ENCODE results near the gene RNLS.

The RNLS gene

GRCh38 chr10:88472540-88472939, 110.6 kb downstream of the RNLS start (continued):
- no peak for TF ChIP-seq RARB (CRISPR knock-in tag; IDR thresholded peaks at IDR 0.05)
- no peak for TF ChIP-seq GLIS3 (CRISPR knock-in tag; IDR thresholded peaks at IDR 0.05)
- TF ChIP-seq ESRRG (CRISPR knock-in tag; IDR thresholded peaks at IDR 0.05), result no peak
- TF ChIP-seq BACH2 (CRISPR knock-in tag; IDR thresholded peaks at IDR 0.05; ENCODE audit: borderline replicate concordance), result no peak
- TF ChIP-seq ARNTL (CRISPR knock-in tag; IDR thresholded peaks at IDR 0.05; ENCODE audit: borderline replicate concordance, low read depth), result no peak
- no peak for TF ChIP-seq TOX (CRISPR knock-in tag; IDR thresholded peaks at IDR 0.05; ENCODE audit: borderline replicate concordance)
- no peak for TF ChIP-seq CREB5 (CRISPR knock-in tag; IDR thresholded peaks at IDR 0.05; ENCODE audit: low read depth)

GRCh38 chr10:88471899-88472298, 111.2 kb downstream of the RNLS start:
- TF ChIP-seq ZFP30 (CRISPR knock-in tag; IDR thresholded peaks at IDR 0.05) (no peak), RARB (CRISPR knock-in tag; IDR thresholded peaks at IDR 0.05) (no peak), TOX (CRISPR knock-in tag; IDR thresholded peaks at IDR 0.05; ENCODE audit: borderline replicate concordance) (no peak), TCF4 (CRISPR knock-in tag; IDR thresholded peaks at IDR 0.05; ENCODE audit: borderline replicate concordance) (no peak), ZNF70 (CRISPR knock-in tag; IDR thresholded peaks at IDR 0.05) (no peak), BACH2 (CRISPR knock-in tag; IDR thresholded peaks at IDR 0.05; ENCODE audit: borderline replicate concordance) (no peak), OSR1 (CRISPR knock-in tag; IDR thresholded peaks at IDR 0.05) (no peak), CSRNP3 (CRISPR knock-in tag; IDR thresholded peaks at IDR 0.05) (no peak), TSHZ2 (CRISPR knock-in tag; IDR thresholded peaks at IDR 0.05) (no peak), ARNTL (CRISPR knock-in tag; IDR thresholded peaks at IDR 0.05; ENCODE audit: borderline replicate concordance, low read depth) (no peak), PATZ1 (CRISPR knock-in tag; IDR thresholded peaks at IDR 0.05; ENCODE audit: borderline replicate concordance) (no peak)
- ATAC-seq, result no peak

- ATAC-seq, result peak; percentile 73
- TF ChIP-seq PPARA (CRISPR knock-in tag; IDR thresholded peaks at IDR 0.05; ENCODE audit: borderline replicate concordance), result no peak
- peak; percentile 62 for TF ChIP-seq ISL1 (CRISPR knock-in tag; IDR thresholded peaks at IDR 0.05)
These were observed 115.2 kb downstream of the RNLS start for GRCh38 chr10:88467835-88468485.

GRCh38 chr10:88466786-88467185, 116.3 kb downstream of the RNLS start:
- no peak for TF ChIP-seq RARB (CRISPR knock-in tag; IDR thresholded peaks at IDR 0.05)
- TF ChIP-seq TSHZ2 (CRISPR knock-in tag; IDR thresholded peaks at IDR 0.05), result no peak
- TF ChIP-seq ZFP30 (CRISPR knock-in tag; IDR thresholded peaks at IDR 0.05), result no peak
- no peak for TF ChIP-seq SNAI2 (CRISPR knock-in tag; IDR thresholded peaks at IDR 0.05)
- no peak for TF ChIP-seq ZC3H10 (CRISPR knock-in tag; IDR thresholded peaks at IDR 0.05)
- TF ChIP-seq ZNF8 (CRISPR knock-in tag; IDR thresholded peaks at IDR 0.05), result no peak
- no peak for TF ChIP-seq OSR1 (CRISPR knock-in tag; IDR thresholded peaks at IDR 0.05)
- ATAC-seq, result no peak

Measured in SK-N-SH treated with all-trans-retinoic acid at 6 μM for 48 hours (cell line).